Peyer's patch (tissue), 4 donors: ENCODE data around the gene ZNF618.

Source experiments
- CTCF ChIP-seq, 6 experiments: fragments of 450-650 bp in 4 of 6; fragments of 200-600 bp in 2 of 6; sonication (generic) in 1 of 6; IDR thresholded peaks; one replicate each; pipeline ENCODE4 v1.5.1; 2017 to 2019; ENCODE audit warnings: antibody characterized with exemption in 6 of 6, mild to moderate bottlenecking in 3 of 6, moderate library complexity in 1 of 6
- POLR2A ChIP-seq, 2 donors: fragments of 450-650 bp; IDR thresholded peaks; one replicate each; pipeline ENCODE4 v1.5.1; 2017; ENCODE audit warnings: antibody characterized with exemption in 2 of 2, mild to moderate bottlenecking in 2 of 2, moderate library complexity in 2 of 2

- TF ChIP-seq CTCF (IDR thresholded peaks at IDR 0.05) (no peak), POLR2A (IDR thresholded peaks at IDR 0.05) (no peak)
Measured at GRCh38 chr9:114056527-114056926, 180.4 kb downstream of the ZNF618 start.
